IPS-11a (cell line): Measurements from ENCODE around the gene KAT7.

ENCODE experiments used
- H3K4me3 ChIP-seq: one replicate; pipeline ENCODE4 v1.5.1; 2013; ENCODE audit warnings: low read depth, low read length, control low read depth

KAT7 gene

DNA sequence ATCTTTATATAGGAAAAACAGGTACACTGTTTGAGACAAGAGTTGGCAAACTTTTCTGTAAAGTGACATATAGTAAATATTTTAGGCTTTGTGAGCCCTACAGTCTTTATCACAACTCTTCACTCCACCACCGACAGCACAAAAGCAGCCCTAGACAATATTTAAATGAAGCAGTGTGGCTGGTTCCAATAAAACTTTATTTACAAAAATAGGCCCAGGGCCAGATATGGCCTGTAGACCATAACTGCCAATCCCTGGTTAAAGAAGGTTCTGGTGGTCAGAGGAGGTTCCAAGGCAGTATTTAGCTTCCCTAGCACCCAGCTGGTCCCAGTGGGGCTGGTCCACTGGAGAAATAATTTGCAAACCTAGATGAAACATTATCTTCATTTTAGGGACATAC lies 28.2 kb upstream of the KAT7 start:
- H3K4me3 ChIP-seq = no peak overlapping the region

DNA sequence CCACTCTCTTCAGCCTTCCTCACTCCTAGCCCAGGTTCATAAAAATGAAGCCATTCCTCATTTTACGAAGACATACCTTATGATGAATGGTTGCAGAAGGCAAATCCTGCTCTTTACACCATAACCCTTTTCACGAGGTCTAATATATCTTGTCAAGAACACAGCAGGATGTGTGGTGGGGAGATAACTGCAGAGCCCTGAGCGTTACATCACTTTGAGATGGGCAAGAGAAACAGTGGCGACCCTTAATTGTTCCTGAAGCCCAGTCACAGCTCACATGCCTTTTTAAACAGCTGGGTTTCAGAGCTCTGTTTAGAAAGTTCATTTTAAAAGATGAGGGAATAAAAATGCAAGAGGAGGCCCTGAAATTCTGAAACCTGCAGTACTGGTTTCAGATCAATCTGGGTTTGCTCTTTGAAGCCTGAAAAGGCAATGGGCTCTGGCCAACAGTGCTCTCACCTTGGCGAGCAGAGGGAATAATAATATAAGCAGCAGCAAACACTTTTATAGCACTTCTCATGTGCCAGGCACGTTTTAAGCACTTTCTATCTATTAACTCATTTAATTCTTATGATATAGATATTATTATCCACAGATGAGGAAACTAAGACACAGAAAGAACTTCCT lies 27.4 kb upstream of the KAT7 start:
- H3K4me3 ChIP-seq = no peak overlapping the region

DNA sequence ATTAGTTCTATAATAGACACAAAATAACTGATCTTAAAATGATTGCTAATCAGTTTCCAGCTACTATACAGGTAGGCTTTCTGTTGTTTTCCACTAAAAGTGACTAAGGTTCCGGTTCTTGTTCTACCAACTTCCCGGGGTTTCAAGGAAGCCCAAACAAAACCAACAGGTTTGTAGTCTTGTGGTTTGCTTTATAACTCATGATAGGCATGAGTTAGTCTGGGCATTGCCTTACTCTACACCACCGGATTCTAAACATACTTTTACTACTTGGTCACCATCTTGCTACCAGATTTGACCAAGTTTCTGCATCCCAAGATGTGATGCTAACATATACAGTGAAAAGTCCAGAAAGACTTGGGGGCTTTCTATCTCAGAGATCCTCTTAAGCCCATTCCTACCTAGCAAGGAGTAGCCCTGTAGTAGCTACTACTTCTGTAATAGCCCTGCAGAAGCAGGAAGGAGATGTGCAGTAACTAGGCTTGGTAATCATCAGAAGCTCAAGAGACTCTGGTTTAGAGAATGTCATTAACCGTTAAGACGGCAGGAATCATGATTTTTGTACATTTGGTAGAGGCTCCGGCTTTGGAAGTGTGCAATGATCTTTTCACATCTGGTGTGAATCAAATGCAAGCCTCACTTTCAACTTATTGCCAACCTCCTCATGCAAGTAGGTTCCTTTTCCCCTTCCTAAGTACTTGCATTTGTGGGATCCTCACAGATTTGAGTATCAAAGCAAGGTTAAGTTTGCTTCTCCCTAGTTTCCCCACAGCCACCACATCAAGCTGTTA lies 26.1 kb upstream of the KAT7 start:
- peak overlapping the region; percentile 87 for H3K4me3 ChIP-seq

DNA sequence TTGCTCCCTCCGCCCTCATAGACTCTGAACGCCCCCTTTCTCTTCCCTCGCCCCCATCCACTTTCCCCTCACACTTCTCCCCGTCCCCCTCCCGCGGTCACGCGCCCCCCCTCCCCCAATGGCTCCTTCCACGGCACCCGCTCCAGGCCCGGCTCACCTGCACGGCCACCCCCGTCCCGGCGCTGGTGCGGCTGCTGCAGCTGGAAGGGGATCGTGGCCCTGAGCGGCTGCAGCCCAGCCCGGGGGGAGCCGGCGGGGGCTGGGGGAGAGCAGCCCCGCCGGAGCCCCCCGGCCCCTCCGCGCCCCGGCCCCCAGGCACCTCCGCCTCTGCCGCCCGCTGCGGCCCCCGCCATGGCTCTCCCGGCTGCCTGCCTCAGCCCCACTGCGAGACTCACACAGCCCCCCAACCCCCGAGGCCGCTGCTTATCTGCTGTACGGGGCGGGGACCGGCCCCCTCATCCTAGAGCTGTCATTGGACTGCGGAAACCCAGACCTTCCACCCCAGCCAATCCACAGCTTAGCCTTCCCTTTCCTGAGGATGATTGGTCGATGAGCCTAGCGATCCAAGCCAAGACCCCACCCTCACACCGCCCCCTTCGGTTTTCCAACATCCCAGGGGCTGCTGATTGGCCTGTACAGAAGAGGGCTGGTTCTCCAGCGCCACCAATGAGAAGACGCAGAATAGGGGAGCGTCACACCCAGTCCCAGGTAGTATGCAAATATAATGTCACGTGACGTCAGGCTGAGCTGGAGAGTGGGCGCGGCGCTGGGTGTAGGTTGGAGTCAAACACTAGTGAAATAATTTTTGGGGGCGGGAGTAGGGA lies 24.5 kb upstream of the KAT7 start, which contains the start of gene FAM117A:
TSS of gene FAM117A (minus strand) at position 397 of the 824 bp plus-strand sequence. CDS start at position 353, 44 bp downstream.
- peak within 1 kb of the TSS; percentile 87 for H3K4me3 ChIP-seq

DNA sequence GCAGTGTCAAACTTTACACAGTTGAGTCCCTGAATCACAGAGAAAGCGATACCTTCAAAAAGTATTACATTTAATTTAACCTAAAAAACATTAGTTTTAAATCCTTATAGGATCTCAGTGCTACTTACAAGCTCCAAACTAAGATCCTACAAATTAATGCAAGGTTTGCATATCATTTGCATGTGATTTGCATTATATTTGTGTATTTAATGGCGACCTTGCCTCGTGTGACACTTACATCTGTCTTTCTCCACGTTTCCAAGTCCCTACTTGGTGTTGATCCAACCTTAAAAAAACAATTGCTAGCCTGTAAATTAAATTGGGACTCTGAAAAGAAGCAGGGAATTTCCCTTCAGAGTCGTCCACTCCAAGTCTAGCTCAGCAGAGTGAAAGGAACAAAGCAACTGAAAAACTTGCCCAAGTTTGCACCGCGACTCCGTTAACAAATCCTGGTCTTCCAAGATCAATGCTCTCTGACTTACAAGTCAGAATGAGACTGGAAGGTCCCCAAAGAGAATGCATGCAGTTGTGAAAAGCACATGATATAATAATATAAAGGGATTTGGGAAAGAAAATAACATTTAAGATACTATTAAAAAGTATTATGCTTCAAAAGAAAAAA lies 23.8 kb upstream of the KAT7 start:
- no peak overlapping the region for H3K4me3 ChIP-seq

DNA sequence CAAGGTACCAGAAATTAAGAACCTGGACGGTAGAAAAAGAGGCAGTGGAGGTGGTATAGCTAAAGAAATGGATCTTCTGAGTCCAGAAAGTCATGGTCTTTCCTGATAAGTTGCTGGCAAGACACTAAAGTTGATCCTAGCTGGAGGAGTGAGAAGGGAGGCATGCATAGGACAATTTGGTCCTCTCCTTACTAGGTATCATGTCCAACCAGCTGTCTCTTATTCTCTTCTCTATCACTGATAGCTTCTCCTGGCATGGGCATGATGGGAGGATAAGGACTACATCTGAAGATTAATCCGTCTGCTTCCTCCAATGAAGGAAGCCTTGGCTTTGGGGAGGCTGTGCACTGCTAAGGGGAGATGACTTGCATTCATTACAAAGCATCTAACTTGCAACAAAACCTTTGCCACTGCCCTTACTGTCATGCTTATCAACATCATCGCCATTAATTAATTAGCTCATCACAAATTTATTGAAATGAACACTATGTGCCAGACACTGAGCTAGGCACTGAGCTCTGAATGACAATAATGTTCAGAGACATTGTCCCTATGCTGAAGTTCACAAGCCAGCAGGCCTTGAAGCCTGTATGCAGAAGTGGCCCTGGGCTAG lies 21.5 kb upstream of the KAT7 start:
- no peak overlapping the region for H3K4me3 ChIP-seq

DNA sequence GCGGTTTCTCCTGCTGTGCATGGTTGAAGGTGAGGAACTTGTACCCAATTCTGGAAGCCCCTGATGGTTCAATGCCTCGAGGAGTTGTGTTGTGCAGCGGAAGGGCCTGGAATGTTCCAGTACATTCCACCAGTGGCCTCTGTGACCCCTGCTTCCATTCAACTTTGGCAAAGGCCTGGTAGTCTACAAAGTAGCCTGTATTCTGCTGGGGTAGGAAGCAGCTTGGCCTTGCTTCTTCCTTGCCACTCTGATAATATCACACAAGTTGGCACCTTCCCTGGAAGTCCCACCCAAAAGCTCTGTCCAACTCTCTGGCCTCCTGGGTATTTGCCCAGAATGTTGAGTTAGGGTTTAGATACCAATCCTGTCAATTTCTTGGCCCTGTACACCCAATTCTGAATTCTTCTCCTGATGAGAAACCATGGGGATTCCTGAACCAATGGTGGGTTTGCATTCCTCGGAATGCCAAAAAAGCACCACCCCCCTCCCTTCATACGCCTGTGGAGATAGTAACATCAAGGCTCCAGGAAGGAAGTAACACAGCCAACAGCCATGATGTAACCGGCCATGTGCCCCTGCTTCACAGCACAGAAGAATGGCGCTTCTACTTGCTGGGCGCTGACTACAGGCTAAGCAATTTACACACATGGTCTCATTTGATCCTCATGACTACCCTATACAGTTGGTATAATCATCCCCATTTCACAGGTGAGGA lies 12.8 kb upstream of the KAT7 start:
- H3K4me3 ChIP-seq = no peak overlapping the region

DNA sequence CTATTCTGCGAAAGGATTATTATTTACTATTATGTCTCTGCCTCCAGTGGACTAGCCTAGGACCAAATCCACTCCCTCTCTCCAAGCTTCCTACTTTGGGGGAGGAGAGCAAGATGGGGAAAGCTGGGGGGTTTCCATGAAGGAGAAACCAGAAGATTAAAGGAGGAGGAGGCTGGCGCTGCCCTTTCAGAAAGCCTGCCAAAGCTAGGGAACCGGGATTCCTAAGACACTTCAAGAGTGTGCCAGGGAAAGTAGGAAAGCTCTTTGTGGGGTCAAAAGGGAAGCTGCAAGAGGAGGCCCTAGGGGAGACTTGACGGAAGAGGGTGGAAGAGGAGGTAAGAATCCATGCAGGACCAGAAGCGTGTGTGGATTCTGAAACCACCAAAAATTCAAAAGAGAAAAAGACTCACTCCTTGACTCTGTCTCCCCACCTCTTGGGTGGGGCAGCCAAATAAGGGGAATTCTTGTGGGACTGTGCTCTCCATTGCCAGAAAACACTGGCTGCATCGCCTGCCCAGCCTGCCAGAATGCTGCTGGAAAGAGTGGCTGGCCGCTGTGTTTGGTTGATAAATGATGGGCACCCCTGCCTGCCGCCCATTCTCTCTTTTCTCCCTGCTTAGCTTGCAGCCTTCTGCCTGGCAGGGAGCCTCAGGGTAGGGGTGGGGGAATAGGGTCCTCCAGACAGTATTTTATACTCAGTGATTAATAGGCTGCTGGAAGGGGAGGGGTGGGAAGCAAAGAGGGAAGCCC lies 11.8 kb upstream of the KAT7 start:
- H3K4me3 ChIP-seq = no peak overlapping the region

DNA sequence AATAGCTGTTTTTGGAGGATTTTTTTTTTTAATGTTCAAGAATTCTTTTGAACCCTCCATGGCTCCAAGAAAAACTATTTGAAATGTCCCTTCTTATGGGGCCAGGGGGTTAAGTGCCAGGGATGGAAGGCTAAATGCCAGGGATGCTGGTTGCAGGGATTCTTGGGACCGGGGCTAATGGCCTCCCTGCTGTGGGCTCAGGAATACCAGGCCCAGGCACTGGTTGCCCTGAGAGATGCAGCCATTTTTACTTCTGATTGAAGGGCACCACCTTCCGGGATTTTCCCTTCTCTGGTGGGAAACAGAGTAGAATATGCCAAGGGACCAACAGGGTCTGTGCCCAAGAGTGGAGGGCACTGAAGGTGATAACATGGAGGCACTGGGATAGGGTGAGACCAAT lies 10.9 kb upstream of the KAT7 start:
- H3K4me3 ChIP-seq = no peak overlapping the region

DNA sequence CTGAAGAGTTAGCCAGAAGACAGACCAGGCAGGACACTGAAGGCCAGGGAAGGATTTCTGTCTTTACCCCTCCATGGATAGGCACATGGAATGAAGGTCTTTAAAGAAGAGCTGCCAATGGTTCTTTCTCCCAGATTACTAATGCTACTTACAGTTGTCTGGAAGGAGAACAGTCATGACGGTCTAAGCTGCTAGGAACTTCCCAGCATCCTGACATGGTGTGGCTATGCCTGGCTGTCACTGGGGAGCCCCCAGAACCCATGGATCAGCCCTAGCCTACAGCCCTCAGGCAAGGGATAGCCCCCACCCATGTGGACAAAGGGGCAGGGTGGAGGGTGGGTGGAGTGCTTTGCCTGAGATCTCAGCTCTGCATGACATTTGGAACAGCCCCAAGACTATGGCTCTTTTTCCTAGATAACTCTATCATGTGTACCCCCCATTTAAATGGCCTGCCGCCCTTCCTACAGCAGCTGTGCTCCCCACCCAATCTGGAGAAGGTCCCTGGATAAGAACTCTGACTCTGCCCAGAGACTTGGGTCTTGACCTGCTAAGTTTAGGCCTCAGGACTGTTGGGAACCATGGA lies 9.2 kb upstream of the KAT7 start:
- no peak overlapping the region for H3K4me3 ChIP-seq

DNA sequence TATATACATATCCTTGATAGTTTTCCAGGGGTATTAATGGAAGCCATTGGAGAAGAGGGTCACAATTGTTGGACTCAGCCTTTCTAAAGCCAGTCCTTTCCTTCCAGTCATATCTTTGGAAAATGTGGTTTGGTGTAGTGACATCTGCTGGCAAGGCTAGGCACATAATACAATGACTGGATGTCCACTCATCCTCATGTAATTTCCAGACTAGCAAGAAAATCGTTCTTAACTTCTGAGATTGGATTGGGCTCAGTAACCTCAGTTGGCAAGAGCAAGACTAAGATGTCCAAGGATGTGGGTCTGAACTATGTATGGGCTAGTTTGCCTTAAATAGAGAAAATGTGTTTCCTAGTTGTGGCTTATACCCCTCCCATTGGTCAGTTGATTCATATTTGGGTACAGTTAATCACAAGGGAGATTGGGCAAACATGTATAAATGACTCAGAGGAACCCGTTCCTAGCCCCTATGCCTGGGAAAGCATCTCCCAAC lies 8.7 kb upstream of the KAT7 start:
- H3K4me3 ChIP-seq = no peak overlapping the region

DNA sequence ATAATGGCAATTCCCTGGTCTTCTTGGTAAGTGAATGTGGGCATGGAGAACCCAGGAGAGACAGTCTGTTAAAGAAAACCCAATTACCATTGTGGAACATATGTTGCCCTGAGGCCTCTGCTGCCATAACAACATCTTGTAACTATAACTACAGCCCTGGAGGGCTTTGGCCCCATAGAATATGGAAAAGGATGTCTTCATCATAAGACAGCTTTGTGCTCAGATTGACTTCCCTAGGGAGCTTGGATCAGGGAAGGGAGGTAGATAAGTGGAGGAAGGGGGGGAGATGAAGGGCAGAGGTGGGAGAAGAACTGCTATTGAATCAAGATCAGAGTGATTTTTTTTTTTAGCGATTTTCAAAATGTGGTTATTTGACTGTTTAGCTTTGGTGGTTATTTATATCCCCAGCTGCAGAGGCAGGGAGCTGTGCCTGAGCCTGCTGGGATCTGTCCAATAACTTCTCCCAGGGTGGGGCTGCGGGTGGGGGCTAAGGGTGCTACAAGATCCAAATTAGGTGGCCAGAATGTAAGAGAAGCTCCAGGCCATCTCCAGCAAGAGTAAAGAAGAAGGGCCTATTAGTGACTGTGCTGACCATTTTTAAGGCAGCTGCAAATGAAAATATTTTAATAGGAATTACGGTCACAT lies 5.3 kb upstream of the KAT7 start:
- no peak overlapping the region for H3K4me3 ChIP-seq

DNA sequence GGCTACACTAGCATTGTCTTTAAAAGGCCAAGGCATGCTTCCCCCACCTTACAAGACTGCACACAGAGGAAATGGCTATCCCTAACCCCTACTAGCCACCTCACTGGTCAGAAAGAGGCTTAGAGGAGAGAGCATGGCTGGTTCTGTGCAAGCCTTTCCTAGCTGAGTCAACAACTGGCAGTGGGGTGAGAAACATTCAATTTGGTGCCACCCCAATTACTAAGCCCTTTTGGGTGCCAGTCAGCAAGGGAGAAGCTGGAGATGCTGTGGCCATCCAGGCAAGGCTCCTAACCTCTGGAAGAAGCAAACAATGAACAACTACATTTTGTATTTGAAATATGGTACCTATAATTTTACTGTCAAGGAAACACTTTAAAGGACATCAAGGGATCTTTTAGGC lies 4.7 kb upstream of the KAT7 start:
- H3K4me3 ChIP-seq = no peak overlapping the region

DNA sequence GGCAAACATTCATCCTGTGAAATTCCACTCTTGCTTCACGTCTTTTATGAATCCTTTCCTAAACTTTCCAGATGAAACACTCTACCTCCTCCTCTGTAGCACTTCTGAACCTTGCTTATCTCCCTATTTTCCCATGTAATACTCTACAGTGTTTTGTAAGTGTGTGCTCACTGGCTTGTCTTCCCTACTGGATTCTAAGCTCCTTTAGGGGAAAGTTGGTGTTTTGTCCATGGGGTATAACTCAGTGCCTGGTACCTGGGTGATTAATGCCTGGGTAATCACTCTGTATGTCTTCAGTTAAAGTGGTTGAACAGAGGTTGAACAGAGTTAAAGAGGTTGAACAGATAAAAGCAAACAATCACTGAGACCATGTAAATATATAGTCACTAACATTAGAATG lies 3.8 kb upstream of the KAT7 start:
- no peak overlapping the region for H3K4me3 ChIP-seq

DNA sequence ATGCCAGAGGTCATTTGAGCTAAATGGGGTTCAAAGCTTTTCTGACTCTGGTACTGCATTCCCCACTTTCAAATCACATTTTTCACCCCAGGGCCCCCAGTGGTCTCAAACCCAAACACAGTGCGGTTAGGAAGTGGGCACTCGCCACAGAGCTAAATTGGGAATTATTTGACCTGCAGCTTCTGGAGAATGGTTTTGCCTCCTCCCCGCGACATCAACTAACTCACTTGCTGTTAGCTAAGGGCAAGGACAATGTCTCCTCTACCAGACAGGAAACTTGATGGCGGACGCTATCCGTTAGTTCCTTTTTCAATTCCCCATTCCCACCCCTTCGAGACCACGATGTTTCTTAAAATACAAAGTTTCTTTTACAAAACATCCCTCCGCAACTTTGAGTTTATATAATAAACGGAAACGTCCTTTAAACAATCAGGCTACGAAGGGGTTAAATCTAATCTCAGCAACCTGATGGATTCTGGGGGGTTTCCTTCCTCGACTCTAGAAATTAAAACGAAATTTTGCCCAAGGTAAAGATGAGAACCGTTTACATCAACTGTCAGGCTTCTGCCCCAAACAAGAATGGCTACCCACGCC lies 500 bp upstream of the KAT7 start:
- peak overlapping the region; percentile 100 for H3K4me3 ChIP-seq

DNA sequence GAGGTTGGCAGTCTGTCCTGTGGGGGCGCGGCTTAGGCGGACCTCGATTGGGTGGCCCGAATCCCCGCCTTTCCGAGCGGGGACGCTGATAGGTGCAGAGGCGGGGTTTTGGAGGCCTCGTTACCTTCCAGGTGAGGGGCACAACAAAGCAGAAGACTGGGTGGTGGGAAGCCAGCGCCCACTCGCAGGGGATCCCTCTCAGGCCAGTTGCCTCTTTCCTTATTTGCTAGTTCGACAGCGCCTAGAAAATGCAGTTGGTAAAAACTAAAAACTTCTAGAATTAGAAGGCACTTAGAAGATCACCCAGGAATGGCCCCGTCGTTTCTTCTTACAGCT lies 730 bp downstream of the KAT7 start:
- peak overlapping the region; percentile 35 for H3K4me3 ChIP-seq

DNA sequence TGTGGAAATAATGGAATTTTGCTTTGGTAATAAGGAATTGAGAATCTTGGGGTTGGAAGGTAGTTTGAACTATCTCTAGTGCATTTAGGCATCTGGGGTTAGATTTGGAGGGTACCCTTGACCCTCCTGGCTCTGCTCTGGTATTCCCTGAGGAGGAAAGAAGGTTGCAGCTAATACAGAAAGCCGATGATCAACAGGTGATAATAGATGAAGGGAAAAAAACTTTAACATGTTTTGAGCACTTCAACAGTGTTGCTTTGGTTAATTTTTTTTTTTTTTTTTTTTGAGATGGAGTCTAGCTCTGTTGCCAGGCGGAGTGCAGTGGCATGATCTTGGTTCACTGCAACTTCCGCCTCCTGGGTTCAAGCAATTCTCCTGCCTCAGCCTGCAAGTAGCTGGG lies 4.8 kb downstream of the KAT7 start:
- no peak overlapping the region for H3K4me3 ChIP-seq

DNA sequence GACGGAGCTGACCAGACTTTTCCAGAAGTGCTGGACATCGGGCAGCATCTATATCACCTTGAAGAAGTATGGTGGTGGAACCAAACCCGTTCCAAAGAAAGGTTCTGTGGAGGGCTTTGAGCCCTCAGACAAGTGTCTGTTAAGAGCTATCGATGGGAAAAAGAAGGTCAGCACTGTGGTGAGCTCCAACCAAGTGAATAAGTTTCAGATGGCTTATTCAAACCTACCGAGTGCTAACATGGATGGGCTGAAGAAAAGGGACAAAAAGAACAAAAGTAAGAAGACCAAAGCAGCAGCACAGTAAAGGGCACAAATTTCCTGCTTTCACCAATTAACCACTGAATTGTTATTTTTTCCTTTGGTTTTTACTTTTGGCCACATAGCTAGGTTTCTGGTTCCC lies 6.9 kb downstream of the KAT7 start:
- H3K4me3 ChIP-seq = no peak overlapping the region
